NCI-H82 treated with DMSO at 0.1 percent for 48 hours (cell line): ENCODE results near the gene MEN1.
"Not testable (repeated sequence)": the region's sequence is repeated elsewhere in the genome, so short reads cannot be mapped to it uniquely, and the experiment has no call there.

Experiments
- DNase-seq: peaks from one replicate; lab custom pipeline; 2025; ENCODE audit not compliant: unreplicated experiment; lab: John Stamatoyannopoulos, UW

The MEN1 gene

GRCh38 chr11:64834031-64834722 is 23.8 kb upstream of the MEN1 start:
- DNase-seq: no peak

DNA sequence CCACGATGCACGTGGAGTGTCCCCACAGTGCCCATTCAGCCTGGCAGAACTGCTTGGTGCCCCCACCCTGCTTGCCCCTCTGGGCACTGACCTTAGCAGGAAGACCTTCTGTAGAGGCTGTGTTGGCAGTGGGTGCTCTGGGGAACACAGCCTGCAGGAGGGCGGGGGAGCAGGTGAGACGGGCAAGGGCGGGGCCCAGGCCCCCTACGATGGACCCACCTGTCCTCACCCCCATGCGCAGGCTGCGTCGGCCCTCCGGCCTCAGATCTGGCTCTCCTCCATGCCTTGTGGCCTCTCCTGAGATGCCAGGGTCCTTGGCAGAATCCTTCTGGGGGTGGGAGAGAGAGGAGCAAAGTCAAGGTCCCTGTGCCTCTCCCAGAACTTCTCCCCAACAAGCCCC is 23.2 kb upstream of the MEN1 start:
- no peak for DNase-seq

DNA sequence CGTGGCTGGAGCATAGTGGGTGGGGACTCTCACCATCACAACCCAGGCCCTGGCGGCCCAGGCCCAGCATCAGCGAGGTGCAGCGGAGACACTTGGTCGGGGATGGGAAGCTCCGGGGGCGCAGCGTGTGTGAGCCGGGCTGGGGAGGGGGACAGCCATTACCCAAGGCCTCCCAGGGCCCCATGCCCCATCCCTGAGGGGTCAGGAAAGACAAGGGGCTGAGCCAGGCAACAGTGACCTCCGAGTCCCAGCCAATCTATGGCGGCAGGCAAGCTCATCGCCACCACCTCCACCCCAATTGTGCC is 22.8 kb upstream of the MEN1 start:
- no peak for DNase-seq

DNA sequence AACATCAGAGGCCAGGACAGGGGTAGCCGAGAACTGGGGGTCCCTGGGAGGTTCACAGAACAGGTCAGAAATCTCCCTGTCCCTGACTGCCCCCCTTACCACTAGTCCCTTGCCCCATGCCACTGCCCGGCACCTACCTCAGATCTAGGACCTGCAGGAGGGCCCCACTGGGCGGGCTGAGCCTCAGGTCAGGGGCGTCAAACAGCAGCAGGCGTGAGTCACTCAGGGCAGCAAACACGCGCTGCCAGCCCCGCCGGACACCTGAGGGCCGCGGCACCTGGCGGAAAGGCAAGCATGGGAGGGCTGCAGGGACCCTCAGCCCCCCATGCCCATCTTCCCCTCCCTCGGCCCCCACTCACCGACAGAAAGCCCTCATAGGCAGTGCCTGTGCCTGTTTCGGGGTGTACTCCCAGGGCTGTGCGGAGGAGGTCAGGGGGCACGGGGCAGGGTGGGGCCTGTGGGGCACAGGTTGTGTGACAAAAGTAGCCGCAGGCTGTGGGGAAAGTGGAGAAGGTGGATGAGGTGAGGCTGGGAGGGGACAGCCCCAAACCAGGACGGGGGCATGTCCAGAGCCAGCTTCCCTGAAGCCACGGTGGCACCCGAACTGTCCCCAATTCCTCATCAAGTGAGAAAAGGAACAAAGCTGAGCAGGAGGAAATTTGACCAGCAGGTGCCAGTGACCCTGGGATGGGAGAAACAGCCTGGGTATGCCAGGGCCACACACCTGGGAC is 22.3 kb upstream of the MEN1 start:
- DNase-seq: no peak

DNA sequence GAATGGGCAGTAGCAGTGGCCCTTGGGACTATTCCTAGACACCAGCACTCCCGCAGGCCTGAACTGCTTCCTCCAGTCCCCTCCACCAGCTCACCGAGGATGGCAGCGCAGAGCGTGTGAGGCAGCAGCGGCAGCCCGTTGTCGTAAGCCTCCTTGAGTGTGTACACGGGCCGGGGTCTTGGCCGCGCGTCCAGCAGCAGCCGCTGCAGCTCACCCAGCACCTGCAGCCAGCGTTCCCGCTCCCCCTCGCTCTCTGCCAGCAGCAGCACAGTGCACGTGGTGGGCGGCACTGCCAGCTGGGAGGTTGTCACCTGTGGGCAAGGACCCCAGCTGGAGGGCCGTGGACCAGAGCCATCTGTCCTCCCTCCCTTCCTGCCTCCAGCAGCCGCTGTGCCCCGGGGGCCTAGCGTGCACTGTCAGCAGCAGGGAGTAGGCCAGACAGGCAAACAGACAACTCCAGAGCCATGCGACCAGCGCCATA is 21.1 kb upstream of the MEN1 start:
- DNase-seq: no peak

DNA sequence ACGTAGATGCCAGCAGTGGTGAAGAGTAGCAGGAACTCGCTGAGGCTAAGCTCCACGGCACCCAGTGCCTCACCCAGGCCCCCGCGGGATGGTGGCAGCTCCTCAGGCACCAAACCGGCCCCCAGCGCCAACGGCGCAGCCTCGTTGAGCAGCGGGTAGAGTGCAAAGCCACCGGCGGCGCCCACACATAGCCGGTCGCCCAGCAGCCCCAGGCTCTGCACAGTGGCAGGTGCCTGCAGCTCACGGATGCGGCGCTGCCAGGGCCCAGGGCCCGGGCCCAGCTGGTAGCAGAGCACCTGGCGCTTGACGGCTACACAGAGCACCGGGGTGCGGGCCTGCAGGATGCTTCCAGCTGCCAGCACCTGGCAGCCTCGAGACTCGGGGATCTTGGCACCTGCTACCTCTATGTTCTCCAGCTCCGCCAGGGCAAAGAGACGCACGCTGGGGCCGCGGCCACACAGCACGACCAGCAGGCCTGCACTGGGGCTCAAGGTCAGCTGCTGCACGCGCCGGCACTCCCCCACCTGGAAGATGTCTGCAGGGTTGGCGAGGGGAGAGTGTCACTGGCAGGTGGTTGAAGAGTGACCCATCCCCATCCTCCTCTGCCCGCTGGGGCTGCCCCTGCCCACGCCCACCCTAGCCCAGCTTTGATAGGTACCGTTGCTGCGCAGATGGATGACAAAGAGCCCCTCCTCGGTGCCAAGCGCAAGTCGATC is 19.3 kb upstream of the MEN1 start:
- DNase-seq: no peak

- no peak for DNase-seq
Observed at GRCh38 chr11:64827451-64827839, 17.1 kb upstream of the MEN1 start.

DNA sequence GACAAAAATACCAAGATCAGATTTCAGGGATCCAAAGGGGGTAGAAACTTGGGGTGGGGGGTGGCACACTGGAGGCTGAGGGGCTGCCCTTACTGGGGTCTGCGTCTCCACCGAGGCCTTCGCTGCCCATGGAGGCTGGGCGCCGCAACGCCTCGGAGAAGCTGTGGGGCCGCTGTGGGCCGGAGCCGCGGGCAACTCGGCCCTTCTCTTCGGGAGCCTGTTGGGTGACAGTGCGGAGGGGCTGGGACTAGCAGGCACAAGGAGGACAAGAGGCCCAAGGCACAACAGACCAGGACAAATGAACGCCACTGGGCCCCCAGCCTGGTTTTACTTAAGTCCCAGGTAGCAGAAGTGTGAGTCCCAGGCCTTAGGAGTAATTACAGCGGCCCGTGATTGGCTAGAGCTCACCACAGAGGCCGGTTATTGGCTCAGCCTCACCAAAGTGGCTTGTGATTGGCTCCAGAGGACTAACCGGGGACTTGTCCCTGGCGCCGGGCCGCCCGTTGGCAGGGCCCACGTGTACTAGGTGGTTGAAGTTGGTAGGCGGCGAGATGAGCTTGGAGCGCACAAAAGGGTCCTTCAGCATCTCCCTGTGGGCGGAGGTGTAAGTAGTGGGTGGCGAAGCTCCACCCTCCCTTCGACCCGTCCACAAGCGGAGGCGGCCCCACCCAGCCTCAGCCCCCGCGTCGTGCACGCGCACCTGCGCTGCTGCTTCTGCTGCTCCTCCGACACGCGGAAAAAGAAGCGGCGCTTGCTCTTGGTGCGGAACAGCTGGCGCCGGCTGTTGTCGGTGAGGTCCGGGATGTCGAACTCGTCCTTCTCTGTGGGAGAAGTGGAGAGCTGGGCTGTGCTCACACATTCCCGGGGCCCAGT is 16.5 kb upstream of the MEN1 start:
- DNase-seq: no peak

GRCh38 chr11:64826062-64826461 is 15.7 kb upstream of the MEN1 start:
- DNase-seq: no peak

GRCh38 chr11:64823568-64824119 is 13.3 kb upstream of the MEN1 start:
- no peak for DNase-seq

DNA sequence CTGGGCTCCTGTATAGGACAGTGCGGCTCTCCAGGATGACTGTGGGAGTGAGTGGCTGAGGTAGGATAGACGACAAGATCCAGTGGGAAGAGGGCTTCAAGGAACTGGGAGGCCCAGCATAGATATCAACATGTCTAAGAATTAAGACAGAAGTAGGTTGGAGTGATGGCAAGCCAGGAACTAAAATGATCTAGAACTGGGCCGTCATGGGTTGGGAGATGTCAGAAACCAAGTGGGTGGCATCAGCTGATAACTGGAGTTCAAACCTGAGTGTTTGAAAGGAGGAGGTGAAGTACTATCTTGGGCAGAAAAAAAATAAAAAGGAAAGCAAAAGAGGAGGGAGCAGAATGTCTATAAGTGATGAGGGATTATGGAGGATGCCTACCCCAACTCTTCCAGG is 7.1 kb upstream of the MEN1 start:
- DNase-seq: no peak

GRCh38 chr11:64815433-64815832 is 5.1 kb upstream of the MEN1 start:
- DNase-seq: not testable (repeated sequence)

GRCh38 chr11:64814712-64815187 is 4.4 kb upstream of the MEN1 start:
- DNase-seq: no peak

- DNase-seq: no peak
Observed at GRCh38 chr11:64813826-64814225, 3.5 kb upstream of the MEN1 start.

- no peak for DNase-seq
Observed at GRCh38 chr11:64810891-64811272, 531 bp upstream of the MEN1 start.

- no peak for DNase-seq
Observed at GRCh38 chr11:64809781-64810241, 540 bp downstream of the MEN1 start.

DNA sequence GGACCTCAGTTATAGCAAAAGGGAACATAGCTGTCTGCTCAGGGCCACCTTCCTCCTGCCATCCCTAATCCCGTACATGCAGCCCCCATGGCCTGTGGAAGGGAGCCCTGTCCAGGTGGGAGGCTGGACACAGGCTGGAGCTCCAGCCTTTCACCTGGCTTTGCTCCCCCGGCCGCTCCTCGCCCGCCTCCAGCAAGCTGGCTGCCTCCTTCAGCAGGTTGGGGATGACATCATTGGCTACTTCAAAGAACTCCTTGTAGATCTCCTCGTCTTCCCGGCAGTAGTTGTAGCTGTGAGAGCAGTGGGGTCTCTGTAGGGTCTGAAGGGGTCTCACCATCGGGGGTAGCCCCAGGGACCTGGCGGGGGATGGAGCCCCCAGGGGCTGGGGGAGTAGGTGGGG is 4.9 kb downstream of the MEN1 start:
- no peak for DNase-seq

- no peak for DNase-seq
Observed at GRCh38 chr11:64804346-64805210, 5.8 kb downstream of the MEN1 start.

DNA sequence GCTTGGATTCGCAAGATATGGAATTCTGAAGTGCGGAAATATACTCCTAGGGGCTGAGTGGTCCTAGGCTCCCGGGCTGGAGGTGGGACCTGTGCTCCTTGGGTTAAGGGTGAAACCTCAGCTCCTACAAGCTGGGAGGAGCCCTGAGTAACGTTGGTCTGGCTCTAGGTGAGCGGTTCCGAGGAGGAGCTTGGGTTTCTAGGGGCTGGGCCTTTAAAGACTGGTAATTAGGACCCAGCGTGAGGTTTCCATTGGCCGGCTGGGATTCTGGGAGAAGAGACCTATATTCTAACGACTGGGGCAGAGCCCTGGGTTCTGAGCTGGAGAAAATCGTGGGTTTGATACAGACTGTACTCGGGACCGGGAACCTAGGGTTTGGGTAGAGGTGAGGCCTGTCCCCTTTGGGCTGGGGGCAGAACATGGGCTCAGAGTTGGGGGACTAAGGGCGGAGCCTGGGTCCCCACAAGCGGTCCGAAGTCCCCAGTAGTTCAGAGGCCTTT is 6.5 kb downstream of the MEN1 start:
- no peak for DNase-seq
